Spleen (tissue), 11 donors: ENCODE measurements around the gene C1QL1. TPM values are rescaled to one million over a fixed set of nuclear protein-coding genes. Genes with fewer than 3 reads are reported as not detected.

ENCODE experiments used
- DNase-seq: peaks from one replicate; pipeline ENCODE4 v3.0.0-alpha.2; 2020
- H3K27ac ChIP-seq, 8 donors: fragments of 200-600 bp; sonication (generic) in 7 of 8; 1 replicate in 4 of 8; 2 replicates in 4 of 8; pipeline versions ENCODE4 v1.5.0 to v1.8.0; 2016 to 2021; ENCODE audit warnings: inconsistent platforms in 4 of 8, mild to moderate bottlenecking in 4 of 8, moderate library complexity in 1 of 8
- H3K27me3 ChIP-seq, 7 donors: fragments of 200-600 bp; sonication (generic) in 6 of 7; replicated peaks in 1 of 7; 1 replicate in 4 of 7; 2 replicates in 3 of 7; pipeline versions ENCODE4 v1.5.0 to v1.8.0; 2016 to 2021; ENCODE audit warnings: inconsistent platforms in 3 of 7, mild to moderate bottlenecking in 1 of 7
- H3K36me3 ChIP-seq, 6 donors: fragments of 200-600 bp; sonication (generic) in 5 of 6; 1 replicate in 4 of 6; 2 replicates in 2 of 6; pipeline versions ENCODE4 v1.5.0 to v1.8.0; 2016 to 2021; ENCODE audit warnings: inconsistent platforms in 2 of 6
- H3K4me1 ChIP-seq, 6 donors: fragments of 200-600 bp; sonication (generic) in 5 of 6; 1 replicate in 3 of 6; 2 replicates in 3 of 6; pipeline versions ENCODE4 v1.5.0 to v1.8.0; 2016 to 2021; ENCODE audit warnings: inconsistent platforms in 3 of 6
- H3K4me3 ChIP-seq, 8 donors: fragments of 200-600 bp; sonication (generic) in 7 of 8; 1 replicate in 4 of 8; 2 replicates in 4 of 8; pipeline versions ENCODE4 v1.5.0 to v1.8.0; 2016 to 2021; ENCODE audit warnings: inconsistent platforms in 4 of 8, mild to moderate bottlenecking in 4 of 8, moderate library complexity in 2 of 8
- H3K9me3 ChIP-seq, 8 donors: fragments of 200-600 bp; sonication (generic) in 7 of 8; 1 replicate in 4 of 8; 2 replicates in 4 of 8; pipeline versions ENCODE4 v1.5.0 to v1.8.0; 2016 to 2021; ENCODE audit warnings: inconsistent platforms in 4 of 8
- CTCF ChIP-seq, 11 experiments: fragments of 200-600 bp in 7 of 11; fragments of 450-650 bp in 4 of 11; sonication (generic) in 4 of 11; IDR thresholded peaks in 8 of 11; conservative IDR thresholded peaks in 3 of 11; 1 replicate in 7 of 11; 2 replicates in 4 of 11; pipeline versions ENCODE4 v1.4.0 to v1.8.0; 2016 to 2021; ENCODE audit warnings: antibody characterized with exemption in 11 of 11, inconsistent platforms in 4 of 11, mild to moderate bottlenecking in 1 of 11
- POLR2A ChIP-seq, 3 donors: fragments of 450-650 bp; IDR thresholded peaks; one replicate each; pipeline ENCODE4 v1.5.1; 2017; ENCODE audit warnings: antibody characterized with exemption in 3 of 3, mild to moderate bottlenecking in 1 of 3
- POLR2AphosphoS5 ChIP-seq, 3 donors: sonication (generic); formaldehyde crosslinking; IDR thresholded peaks; one replicate each; pipeline ENCODE4 v1.5.1; 2017; ENCODE audit warnings: antibody characterized with exemption in 3 of 3
- WGBS, 5 donors: extraction: QIAGEN DNeasy Blood & Tissue Kit in 3 of 5; methylation state at CpG; one replicate each; pipeline versions ENCODE4 v1.1.5 to v1.1.7; 2013 to 2018; 5-methylcytosine and 5-hydroxymethylcytosine counted together
- intact Hi-C: fragments of 100-400 bp; cut with DNase I; formaldehyde crosslinking; loops from one replicate; pipeline ENCODE4 v1.15.0; 2023; ENCODE audit warnings: low total_unique reads
- microRNA-seq, 3 donors: library from miRNA; unstranded; fragments of <30 nt; microRNA quantifications; one replicate each; pipeline versions ENCODE4 to v1.1.0, GENCODE V29; 2019 to 2020
- polyA plus RNA-seq, 3 donors: library from polyadenylated mRNA; stranded (reverse); fragments of 200-250 nt; gene quantifications; one replicate each; pipeline ENCODE4 v1.2.1, GENCODE V29; 2013
- small RNA-seq, 4 donors: library from RNA; depleted of rRNA; stranded (forward); fragments of <200 nt; gene quantifications; one replicate each; pipeline ENCODE3, GENCODE V24; 2016
- total RNA-seq, 7 donors: library from RNA; depleted of rRNA in 3 of 7; stranded (reverse); fragments of >200 nt in 3 of 7; fragmentation: NEBNext Ultra II Directional in 4 of 7; extraction: Animal tissue kit (Norgen Biotek cat#: 25700) in 4 of 7; gene quantifications; one replicate each; pipeline versions ENCODE4 v1.1.0 to v1.2.1, GENCODE V29; 2016 to 2021
- donor health status: healthy with polysubstance abuse.
- donor health status: DM: no; HTN: no; CAD: no; lungs with moderate emphysema.
- donor health status: DM: no; HTN: no; CAD: no.
- donor health status: Bipolar disorder and iron deficiency.
- donor health status: healthy.
- donor health status: DM: no; HTN: no; CAD: no.
- donor health status: DM: yes; HTN: yes; CAD: no.

C1QL1 gene
- total and polyA plus RNA-seq, 10 donors = 0.20 to 0.38 TPM; not detected in 8

- H3K36me3 ChIP-seq = no peaks in the 10 kb centered on the region
- H3K4me1 ChIP-seq = peaks cover 0 to 45% (median 22%) of the 10 kb centered on the region in 6 donors
- no peaks in the 10 kb centered on the region for H3K9me3 ChIP-seq
- H3K27ac ChIP-seq = no peak overlapping the region
- intact Hi-C loops = no loop called here
- TF ChIP-seq POLR2AphosphoS5 (IDR thresholded peaks at IDR 0.05) (no peak), POLR2A (IDR thresholded peaks at IDR 0.05) (no peak), CTCF (IDR thresholded peaks at IDR 0.05 in 8 of 11, conservative IDR thresholded peaks at IDR 0.05 in 3 of 11) (no peak)
- peaks cover 0 to 60% (median 10%) of the 10 kb centered on the region in 7 donors for H3K27me3 ChIP-seq
- WGBS, 5 donors = 82 to 89% (median 84%) methylated on average over 14 of the region's 14 CpGs
- peak; percentile 51 for DNase-seq
- H3K4me3 ChIP-seq = no peak overlapping the region
These were observed 55.1 kb downstream of the C1QL1 start for GRCh38 chr17:44912763-44913544.

- 12 to 16% (median 13%) methylated on average over 28 to 56 of the region's 56 CpGs for WGBS, 5 donors
- intact Hi-C loops = no loop called here
- Histone ChIP-seq H3K27ac (no peak overlapping the region), H3K4me1 (peaks cover 0 to 32% (median 17%) of the 10 kb centered on the region in 6 donors), H3K9me3 (no peaks in the 10 kb centered on the region), H3K4me3 (peak overlapping the region in 6 of 8 donors; percentile 9 to 64 (median 30)), H3K27me3 (peaks cover 0 to 60% (median 10%) of the 10 kb centered on the region in 7 donors), H3K36me3 (no peaks in the 10 kb centered on the region)
- peak; percentile 80 for DNase-seq
- TF ChIP-seq POLR2AphosphoS5 (IDR thresholded peaks at IDR 0.05) = peak in 1 of 3 donors; percentile 49
- TF ChIP-seq POLR2A (IDR thresholded peaks at IDR 0.05) = no peak
- peak in 7 of 11 experiments; percentile 21 to 67 (median 50) for TF ChIP-seq CTCF (IDR thresholded peaks at IDR 0.05 in 8 of 11, conservative IDR thresholded peaks at IDR 0.05 in 3 of 11)
These were observed 56.7 kb downstream of the C1QL1 start for GRCh38 chr17:44911133-44912001.

- WGBS, 5 donors = 86 to 93% (median 90%) methylated on average over 11 to 13 of the region's 13 CpGs
- peak overlapping the region in 1 of 8 donors; percentile 64 for H3K4me3 ChIP-seq
- TF ChIP-seq CTCF (IDR thresholded peaks at IDR 0.05 in 8 of 11, conservative IDR thresholded peaks at IDR 0.05 in 3 of 11) (no peak), POLR2A (IDR thresholded peaks at IDR 0.05) (no peak)
- no peak overlapping the region for H3K27ac ChIP-seq
- peaks cover 0 to 32% (median 12%) of the 10 kb centered on the region in 6 donors for H3K4me1 ChIP-seq
- H3K9me3 ChIP-seq = no peaks in the 10 kb centered on the region
- H3K36me3 ChIP-seq = no peaks in the 10 kb centered on the region
- DNase-seq = peak; percentile 56
- intact Hi-C loops = no loop called here
- H3K27me3 ChIP-seq = peaks cover 0 to 58% (median 10%) of the 10 kb centered on the region in 7 donors
These were observed 57.6 kb downstream of the C1QL1 start for GRCh38 chr17:44910231-44911106.

Small RNAs within 50 kb of the gene (microRNA-seq; reads per million reads assigned to microRNA genes)
- 0 to 0.70 (median 0) reads per million in 3 donors for gene MIR6783

Small RNAs within 50 kb of the gene (small RNA-seq; reads per million reads assigned to genes)
- 0 reads per million in 4 donors for gene AC015936.2
- 0 reads per million in 4 donors for gene MIR6783

Other genes starting within 250 kb of the C1QL1 start
- gene ADAM11, start 209.3 kb downstream of the C1QL1 start, total RNA-seq = under 1 TPM in 6 of 7 donors, not detected in 1; 0.10 to 0.79 (median 0.47) TPM
- under 1 TPM; 0.22 to 0.29 (median 0.26) TPM for gene ADAM11, start 209.3 kb downstream of the C1QL1 start, polyA plus RNA-seq
- gene GJC1, start 138.0 kb downstream of the C1QL1 start, total RNA-seq = 1 to 10 TPM in 4 of 7 donors, under 1 TPM in 3; 0.43 to 1.8 (median 1.1) TPM
- under 1 TPM; 0.41 to 0.86 (median 0.80) TPM for gene GJC1, start 138.0 kb downstream of the C1QL1 start, polyA plus RNA-seq
- gene HIGD1B, start 120.4 kb downstream of the C1QL1 start, total RNA-seq = not detected
- 1 to 10 TPM in 1 of 3 donors, under 1 TPM in 1, not detected in 1; 0.38 to 1.7 TPM for gene HIGD1B, start 120.4 kb downstream of the C1QL1 start, polyA plus RNA-seq
- gene EFTUD2, start 68.9 kb downstream of the C1QL1 start, total RNA-seq = 100 to 1,000 TPM in 6 of 7 donors, 10 to 100 TPM in 1; 77.4 to 140 (median 104) TPM
- 10 to 100 TPM; 39.0 to 44.0 (median 43.6) TPM for gene EFTUD2, start 68.9 kb downstream of the C1QL1 start, polyA plus RNA-seq
- gene GFAP, start 52.8 kb downstream of the C1QL1 start, total RNA-seq = 1 to 10 TPM in 1 of 7 donors, under 1 TPM in 2, not detected in 4; 0.41 to 1.7 (median 0.54) TPM
- gene GFAP, start 52.8 kb downstream of the C1QL1 start, polyA plus RNA-seq = under 1 TPM in 2 of 3 donors, not detected in 1; 0.32 to 0.61 TPM
- gene KIF18B, start 20.5 kb downstream of the C1QL1 start, total RNA-seq = 1 to 10 TPM; 1.1 to 5.8 (median 4.4) TPM
- 1 to 10 TPM in 2 of 3 donors, under 1 TPM in 1; 0.26 to 1.5 (median 1.2) TPM for gene KIF18B, start 20.5 kb downstream of the C1QL1 start, polyA plus RNA-seq
- gene DCAKD, start 83.3 kb upstream of the C1QL1 start, total RNA-seq = 10 to 100 TPM; 16.0 to 23.7 (median 19.6) TPM
- gene DCAKD, start 83.3 kb upstream of the C1QL1 start, polyA plus RNA-seq = 10 to 100 TPM in 2 of 3 donors, 1 to 10 TPM in 1; 7.2 to 10.9 (median 10.4) TPM
- gene NMT1, start 93.0 kb upstream of the C1QL1 start, total RNA-seq = 100 to 1,000 TPM in 2 of 7 donors, 10 to 100 TPM in 5; 49.7 to 108 (median 94.4) TPM
- gene NMT1, start 93.0 kb upstream of the C1QL1 start, polyA plus RNA-seq = 10 to 100 TPM; 37.5 to 58.7 (median 37.7) TPM
- 1 to 10 TPM; 2.8 to 9.9 (median 7.1) TPM for gene PLCD3, start 164.2 kb upstream of the C1QL1 start, total RNA-seq
- 1 to 10 TPM; 1.5 to 3.5 (median 3.4) TPM for gene PLCD3, start 164.2 kb upstream of the C1QL1 start, polyA plus RNA-seq
- 10 to 100 TPM; 14.1 to 24.6 (median 20.2) TPM for gene ACBD4, start 167.4 kb upstream of the C1QL1 start, total RNA-seq
- gene ACBD4, start 167.4 kb upstream of the C1QL1 start, polyA plus RNA-seq = 10 to 100 TPM; 22.8 to 32.8 (median 31.8) TPM
- gene HEXIM1, start 180.2 kb upstream of the C1QL1 start, total RNA-seq = 10 to 100 TPM; 23.4 to 43.1 (median 27.8) TPM
- gene HEXIM1, start 180.2 kb upstream of the C1QL1 start, polyA plus RNA-seq = 10 to 100 TPM; 12.9 to 26.7 (median 15.1) TPM
- gene HEXIM2, start 193.6 kb upstream of the C1QL1 start, total RNA-seq = 1 to 10 TPM; 4.0 to 9.4 (median 6.1) TPM
- 10 to 100 TPM in 1 of 3 donors, 1 to 10 TPM in 2; 8.7 to 10.4 (median 9.9) TPM for gene HEXIM2, start 193.6 kb upstream of the C1QL1 start, polyA plus RNA-seq